GM21723 (cell line): ENCODE results near the gene MCTP2.

Experiments used
- ATAC-seq: cut with Tn5 transposase; IDR thresholded peaks from one replicate; pipeline ENCODE4 v1.9.1; 2021; ENCODE audit warnings: mild to moderate bottlenecking, moderate library complexity; ENCODE audit not compliant: unreplicated experiment

The MCTP2 gene

GRCh38 chr15:94293411-94294402, 62.3 kb downstream of the MCTP2 start:
- ATAC-seq = no peak

DNA sequence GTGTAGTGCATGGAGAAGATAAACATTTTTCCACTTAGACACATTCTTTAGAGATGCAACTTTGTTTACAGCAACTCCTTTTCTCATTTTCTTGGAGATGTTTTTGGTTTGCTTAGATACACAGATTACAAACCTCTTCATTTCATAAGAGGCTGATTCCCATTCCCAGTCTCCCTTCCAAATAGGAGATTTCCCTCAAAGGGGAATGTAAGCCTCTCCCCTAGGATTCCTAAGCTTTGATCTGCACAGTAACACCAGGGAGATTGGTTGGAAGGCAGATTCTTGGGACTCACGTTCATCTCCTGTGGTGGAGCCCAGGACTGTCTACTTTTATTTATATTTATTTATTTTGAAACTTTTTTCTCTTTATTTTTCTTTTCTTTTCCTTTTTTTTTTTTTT, 63.2 kb downstream of the MCTP2 start:
- no peak for ATAC-seq

DNA sequence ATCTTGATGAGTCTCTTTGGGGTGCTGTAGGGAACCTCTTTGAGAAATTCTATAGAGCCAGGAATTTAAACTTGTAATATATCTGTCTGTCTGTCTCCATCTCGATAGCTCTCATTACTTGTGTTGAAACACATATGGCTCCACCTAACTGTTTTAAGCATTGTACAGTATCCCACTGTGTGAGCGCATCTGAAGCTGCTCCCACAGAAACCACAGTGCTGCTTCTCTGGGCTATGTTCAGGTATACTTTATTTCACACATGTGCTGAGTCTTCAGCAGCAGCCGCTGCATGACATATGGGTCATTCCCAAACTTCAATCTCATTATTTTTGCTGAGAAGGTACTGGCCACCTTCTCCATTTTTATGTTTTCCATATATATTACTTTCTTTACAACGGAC, 63.9 kb downstream of the MCTP2 start:
- no peak for ATAC-seq

DNA sequence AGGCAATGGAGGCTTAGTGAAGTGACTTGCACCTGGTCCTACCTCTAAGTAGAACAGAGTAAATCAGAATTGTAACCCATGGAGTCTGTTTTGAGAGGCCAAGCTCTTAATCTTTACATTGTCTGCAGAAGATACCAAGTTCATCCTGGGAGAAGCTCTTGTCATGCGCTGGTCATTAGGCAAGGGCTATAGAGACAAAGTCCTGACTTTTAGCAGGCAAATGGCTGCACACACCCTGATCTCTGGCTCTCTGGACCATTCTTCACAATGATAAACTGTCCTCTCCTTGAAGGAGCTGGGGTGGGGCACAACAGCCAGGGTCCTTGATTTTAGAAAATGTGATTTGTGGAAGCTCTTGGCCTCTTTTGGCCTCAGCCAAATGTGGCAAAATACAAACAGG, 65.4 kb downstream of the MCTP2 start:
- ATAC-seq = no peak

DNA sequence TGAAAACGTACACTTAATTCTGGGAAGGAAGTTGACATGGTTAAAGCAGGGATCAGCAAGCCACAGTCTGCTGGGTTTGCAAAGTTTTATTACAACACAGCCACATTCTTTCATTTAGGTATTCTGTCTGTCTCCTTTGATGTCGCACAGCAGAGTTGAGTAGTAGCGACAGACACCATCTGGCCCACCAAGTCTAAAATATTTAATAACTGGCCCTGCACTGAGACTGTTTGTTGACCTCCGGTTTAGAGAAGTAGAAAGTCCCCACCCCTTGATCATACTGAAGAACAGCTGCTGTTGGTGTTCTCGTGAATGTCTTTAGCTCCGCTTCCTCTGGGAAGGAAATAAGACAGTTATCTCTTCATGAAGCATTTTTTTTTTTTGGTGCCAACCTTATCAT, 66.2 kb downstream of the MCTP2 start:
- peak; percentile 78 for ATAC-seq

DNA sequence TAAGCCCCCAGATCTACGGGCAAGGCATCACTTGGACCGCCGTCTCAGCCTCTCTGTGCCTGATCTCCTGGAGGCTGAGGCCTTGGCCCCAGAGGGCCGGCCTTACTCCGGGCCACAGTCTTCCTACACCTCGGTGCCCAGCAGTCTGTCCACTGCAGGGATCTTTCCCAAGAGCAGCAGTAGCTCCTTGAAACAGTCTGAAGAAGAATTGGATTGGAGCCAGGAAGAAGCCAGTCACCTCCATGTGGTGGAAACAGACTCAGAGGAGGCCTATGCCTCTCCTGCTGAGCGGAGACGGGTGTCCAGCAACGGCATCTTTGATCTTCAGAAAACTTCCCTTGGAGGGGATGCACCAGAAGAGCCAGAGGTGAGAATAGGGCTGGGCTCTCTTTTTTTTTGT, 67.0 kb downstream of the MCTP2 start:
- no peak for ATAC-seq

- no peak for ATAC-seq
Measured at GRCh38 chr15:94300612-94301011, 69.3 kb downstream of the MCTP2 start.

GRCh38 chr15:94305133-94305532, 73.8 kb downstream of the MCTP2 start:
- ATAC-seq = peak; percentile 47

GRCh38 chr15:94306700-94307650, 75.6 kb downstream of the MCTP2 start:
- ATAC-seq = peak; percentile 94

DNA sequence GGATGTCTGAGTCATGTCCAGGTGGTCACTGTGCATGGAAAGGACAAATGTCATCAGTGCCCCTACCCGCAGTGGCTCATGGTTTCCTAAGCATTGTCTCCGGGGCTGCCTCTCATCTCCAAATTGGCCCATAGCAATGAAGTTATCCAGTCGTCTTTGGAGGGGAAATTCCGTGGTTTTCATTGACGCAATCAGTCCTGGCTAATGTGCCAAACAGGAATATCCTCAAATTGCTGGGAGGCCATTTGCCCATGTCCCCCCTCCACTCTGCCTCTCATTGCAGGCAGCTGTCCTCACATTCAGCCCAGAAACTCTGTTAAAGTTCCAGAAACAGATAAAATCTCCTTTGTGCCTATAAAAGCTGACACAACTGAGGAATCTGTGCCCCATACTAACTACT, 81.6 kb downstream of the MCTP2 start:
- no peak for ATAC-seq

DNA sequence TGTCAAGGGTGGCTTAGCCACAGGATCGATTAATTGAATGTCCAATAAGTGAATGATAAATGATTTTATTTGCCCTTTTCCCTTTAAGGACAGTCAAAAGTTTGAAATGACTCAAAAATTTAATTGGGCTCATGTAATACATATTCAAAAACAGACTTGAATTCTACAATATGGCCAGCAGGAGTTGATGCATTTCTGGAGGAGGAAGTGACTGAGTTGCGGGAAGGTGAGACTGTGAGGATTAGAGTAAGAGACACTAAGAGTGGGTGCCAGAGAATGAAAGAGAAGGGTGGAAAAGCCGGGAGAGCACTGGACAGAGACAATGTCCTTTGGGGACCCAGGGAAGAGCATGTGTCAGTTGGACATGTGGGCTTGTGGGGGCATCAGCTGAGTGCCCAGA, 83.3 kb downstream of the MCTP2 start:
- ATAC-seq = no peak

GRCh38 chr15:94317211-94317610, 85.8 kb downstream of the MCTP2 start:
- ATAC-seq = no peak

DNA sequence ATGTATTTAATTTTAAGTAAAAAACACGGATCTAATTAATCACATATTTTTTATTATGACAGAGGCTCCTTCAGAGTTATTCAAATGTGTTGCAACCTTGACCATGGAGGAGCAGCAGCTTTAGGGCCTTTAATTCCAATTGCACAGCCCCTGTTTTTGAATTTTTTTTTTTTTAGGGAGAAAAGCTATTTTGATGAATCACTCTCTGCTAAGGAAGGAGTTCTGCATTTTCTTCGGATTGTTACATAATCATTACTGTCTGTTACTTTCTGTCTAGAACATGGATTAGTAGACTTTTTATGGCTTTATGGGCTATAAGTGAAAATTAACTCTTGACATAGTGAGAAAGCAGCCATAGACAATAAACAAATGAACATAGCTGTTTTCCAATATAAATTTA, 90.8 kb downstream of the MCTP2 start:
- ATAC-seq = no peak

GRCh38 chr15:94323076-94323475, 91.7 kb downstream of the MCTP2 start:
- ATAC-seq = no peak

- peak; percentile 84 for ATAC-seq
Measured at GRCh38 chr15:94324117-94324826, 92.9 kb downstream of the MCTP2 start.

- no peak for ATAC-seq
Measured at GRCh38 chr15:94324835-94325767, 93.7 kb downstream of the MCTP2 start.

DNA sequence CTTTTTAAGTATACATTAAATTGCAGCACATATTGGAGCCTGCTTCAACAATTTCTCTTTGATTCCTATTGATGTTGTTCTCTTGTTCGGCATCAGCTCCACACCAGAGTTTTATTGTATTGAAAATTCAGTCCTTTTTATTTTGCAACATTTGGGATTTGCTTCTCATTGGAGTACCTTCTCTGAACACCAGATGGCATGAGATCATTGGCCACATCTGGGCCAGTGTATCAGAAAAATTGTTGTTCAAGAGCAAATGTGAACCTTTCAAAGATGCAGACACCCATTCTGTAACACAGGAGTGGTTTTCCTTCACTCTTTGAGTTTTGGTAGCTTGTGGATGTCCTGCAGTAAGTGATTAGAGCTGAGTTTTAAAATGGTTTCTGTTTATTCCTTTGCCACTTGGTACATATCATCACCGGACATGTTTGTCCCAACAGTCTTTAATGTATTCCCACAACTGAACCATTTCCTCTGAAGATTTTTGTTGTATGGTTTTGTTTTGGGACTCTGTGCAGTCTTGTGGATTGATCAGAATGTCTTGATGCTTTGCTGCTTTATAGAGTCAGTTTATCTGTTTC, 96.1 kb downstream of the MCTP2 start:
- no peak for ATAC-seq

- ATAC-seq = no peak
Measured at GRCh38 chr15:94331731-94332130, 100.4 kb downstream of the MCTP2 start.

DNA sequence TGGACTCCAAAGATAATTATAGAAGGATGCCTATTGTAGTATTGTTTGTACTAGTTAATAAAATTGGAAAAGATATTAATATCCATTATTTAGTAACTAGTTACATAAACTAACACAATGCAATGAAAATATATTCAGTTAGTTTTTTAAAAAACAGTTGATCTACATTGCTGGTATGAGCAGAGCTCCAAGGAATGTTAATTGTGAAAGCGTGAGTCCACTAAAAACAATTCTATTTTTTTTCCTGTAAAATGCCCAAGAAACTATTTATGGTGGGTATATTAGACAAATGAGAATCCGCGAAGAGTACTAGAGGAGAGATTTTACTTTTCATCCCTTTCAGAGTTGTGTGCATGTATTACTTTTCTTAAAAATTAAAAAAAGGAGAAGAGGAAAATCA, 104.3 kb downstream of the MCTP2 start:
- ATAC-seq = no peak
